GM12875 (cell line): ENCODE results near the gene POC5.

Source experiments
- H3K4me3 ChIP-seq: one replicate; pipeline ENCODE4 v1.5.1; 2011; ENCODE audit warnings: low read depth, low read length, control low read depth
- TF ChIP-seq, protein P1 (sequence below): IDR thresholded peaks from 2 replicates; pipeline ENCODE4 v1.5.1; 2011; ENCODE audit warnings: low read depth, mild to moderate bottlenecking, control low read depth, inconsistent platforms, low read length, moderate library complexity, borderline replicate concordance; ENCODE audit not compliant: insufficient read depth

POC5 gene

DNA sequence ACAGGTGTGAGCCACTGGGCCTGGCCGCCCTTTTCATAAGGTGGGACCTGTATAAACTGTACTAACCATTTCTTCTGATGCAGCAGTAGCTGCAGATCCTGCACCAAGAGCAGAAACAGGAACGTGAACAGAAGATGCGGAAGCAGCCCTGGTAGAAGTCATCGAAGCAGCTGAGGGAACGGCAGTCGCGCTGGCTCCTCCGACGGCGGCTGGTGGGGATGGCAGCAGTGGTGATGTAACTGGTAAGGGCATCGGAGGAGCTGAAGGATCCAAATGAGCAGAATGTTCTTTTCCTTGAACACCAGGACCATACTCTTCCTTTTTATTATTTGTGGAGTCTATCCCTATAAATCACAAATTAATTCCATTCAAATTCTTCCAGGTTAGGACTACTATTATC, 32.1 kb downstream of the POC5 start:
- TF ChIP-seq, protein P1, sequence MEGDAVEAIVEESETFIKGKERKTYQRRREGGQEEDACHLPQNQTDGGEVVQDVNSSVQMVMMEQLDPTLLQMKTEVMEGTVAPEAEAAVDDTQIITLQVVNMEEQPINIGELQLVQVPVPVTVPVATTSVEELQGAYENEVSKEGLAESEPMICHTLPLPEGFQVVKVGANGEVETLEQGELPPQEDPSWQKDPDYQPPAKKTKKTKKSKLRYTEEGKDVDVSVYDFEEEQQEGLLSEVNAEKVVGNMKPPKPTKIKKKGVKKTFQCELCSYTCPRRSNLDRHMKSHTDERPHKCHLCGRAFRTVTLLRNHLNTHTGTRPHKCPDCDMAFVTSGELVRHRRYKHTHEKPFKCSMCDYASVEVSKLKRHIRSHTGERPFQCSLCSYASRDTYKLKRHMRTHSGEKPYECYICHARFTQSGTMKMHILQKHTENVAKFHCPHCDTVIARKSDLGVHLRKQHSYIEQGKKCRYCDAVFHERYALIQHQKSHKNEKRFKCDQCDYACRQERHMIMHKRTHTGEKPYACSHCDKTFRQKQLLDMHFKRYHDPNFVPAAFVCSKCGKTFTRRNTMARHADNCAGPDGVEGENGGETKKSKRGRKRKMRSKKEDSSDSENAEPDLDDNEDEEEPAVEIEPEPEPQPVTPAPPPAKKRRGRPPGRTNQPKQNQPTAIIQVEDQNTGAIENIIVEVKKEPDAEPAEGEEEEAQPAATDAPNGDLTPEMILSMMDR, result no peak

DNA sequence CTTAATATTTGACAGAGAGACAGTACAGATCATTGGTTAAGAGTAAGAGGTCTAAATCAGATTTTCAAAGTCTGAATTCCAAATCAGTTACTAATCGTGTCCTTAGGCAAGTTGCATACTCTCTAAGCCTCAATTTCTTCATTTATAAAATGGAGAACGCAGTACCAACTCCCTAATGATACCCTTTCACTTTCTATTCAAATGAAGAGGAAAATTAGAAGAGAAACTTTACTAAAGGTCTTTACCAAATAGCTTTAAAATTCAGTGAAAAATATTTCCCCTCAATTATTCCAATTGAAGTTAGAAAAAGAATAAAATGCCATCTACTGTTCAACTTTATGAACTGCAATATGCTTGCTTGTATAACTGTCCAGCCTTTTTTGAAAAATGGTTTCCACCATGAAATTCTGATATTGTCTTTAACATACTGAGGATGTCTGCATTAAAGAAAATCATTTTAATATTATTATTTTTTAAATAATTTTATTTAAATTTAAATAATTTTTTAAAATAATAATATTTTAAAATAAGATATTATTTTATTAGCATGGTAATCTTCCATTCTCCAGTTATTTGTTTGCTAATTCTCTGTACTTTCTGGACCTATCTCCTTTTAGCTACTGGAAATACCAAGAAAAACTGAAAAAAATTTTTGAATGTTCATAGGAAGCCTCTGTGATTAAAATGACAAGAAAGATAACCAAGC, 36.0 kb downstream of the POC5 start:
- H3K4me3 ChIP-seq, result no peak overlapping the region
- TF ChIP-seq, protein P1, result no peak

More for the DNA sequence above, 32.1 kb downstream of the POC5 start:
- H3K4me3 ChIP-seq, result no peak overlapping the region

DNA sequence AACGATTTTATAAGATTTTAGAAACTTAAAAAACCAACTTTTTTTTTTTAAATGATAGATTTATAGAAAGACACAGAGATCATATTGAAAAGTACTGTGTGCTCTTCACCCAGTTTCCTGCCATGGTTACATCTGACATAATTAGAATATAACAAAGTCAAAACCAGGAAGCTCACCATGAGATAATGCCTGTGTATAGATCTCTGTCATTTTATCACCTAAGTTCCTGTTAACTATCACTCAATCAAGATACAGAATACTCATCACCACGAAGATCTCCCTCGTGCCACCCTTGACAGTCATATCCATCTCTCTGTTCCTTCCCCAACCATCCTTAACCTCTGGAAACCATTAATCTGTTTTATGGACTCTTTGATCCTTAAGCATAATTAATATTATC, 39.1 kb downstream of the POC5 start:
- TF ChIP-seq, protein P1, result no peak
- H3K4me3 ChIP-seq, result no peak overlapping the region

DNA sequence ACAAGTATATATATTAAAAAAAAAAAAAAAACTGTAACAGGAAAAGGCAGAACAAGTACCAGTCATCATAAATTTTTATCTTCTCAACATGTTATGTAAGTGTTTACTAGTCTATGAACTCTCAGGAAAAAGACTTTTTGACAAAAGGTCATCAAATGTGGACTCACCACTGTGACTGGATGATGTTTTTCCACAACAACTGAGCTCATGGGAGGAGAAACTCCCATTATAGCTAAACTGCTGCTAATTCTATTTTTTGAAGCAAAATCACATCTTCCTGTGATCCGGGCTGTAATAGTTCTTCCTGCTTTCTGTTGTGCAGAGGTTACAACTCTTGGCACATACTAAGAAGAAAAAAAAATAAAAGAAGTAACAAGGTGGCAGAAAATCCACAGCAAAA, 39.6 kb downstream of the POC5 start:
- H3K4me3 ChIP-seq, result no peak overlapping the region
- TF ChIP-seq, protein P1, result no peak

DNA sequence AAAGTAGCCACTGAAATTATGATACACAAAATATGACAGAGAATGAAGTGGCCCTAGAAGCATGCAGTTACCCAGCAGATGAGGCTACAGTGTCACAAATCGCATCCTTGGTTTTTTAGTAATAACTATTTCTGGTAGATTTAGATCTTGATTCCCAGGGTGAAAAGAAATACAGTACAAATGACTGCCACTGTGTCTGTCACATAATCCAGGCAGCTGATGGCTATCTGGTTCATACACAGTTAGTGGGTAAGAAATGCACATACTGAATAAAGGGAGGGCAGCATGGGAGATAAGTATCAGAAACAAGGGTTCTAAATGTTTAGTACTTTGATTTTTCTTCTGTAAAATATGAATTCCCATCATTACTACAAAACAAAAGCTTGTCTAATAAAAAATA, 41.5 kb downstream of the POC5 start:
- TF ChIP-seq, protein P1, result no peak

DNA sequence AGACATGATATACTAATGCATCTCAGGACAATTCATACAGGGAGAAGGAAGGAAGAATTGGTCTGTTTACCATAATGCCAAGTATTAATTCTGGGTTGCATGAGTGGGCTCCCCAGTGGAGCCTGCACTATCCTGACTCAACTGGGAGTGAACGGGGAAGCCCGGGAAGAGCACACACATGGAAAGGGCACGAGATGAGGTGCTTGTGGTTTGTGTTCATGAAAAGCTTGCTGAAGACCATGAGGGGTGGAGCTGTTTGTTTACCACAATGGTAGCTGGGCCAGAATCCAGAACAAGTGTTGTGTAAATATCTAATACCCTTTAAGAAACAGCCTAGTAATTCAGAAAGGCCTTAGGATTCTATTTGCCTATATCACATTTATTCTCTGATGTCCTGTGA, 44.6 kb downstream of the POC5 start:
- H3K4me3 ChIP-seq, result no peak overlapping the region
- TF ChIP-seq, protein P1, result no peak

More for the DNA sequence above, 41.5 kb downstream of the POC5 start:
- no peak overlapping the region for H3K4me3 ChIP-seq

DNA sequence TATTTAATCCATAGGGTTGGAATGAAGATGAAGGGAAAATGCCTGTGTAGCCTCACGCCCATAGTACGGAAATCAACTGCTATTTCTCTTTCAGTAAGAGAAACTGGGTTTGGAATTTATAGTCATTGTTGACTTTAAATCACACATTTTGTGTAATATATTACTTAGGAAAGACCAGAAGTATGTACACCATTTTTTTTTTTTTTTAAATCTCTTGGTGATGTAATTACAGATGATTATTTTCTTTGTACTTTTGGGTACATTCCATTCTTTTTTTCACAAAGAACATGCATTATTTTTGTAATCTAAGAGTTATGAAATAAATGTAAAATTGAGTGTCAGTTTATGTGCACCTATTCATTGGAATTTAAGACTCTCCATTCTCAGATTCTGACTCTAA, 45.7 kb downstream of the POC5 start:
- H3K4me3 ChIP-seq, result no peak overlapping the region
- TF ChIP-seq, protein P1, result no peak
